ENCODE results near the gene INSL4. TPM values are rescaled to one million over a fixed set of nuclear protein-coding genes. Genes with fewer than 3 reads are reported as not detected.

The INSL4 gene
- total RNA-seq, 1 donor from 2014 or later: not detected

- Mint-ChIP-seq H3K4me3 (no peak overlapping the region), H3K36me3 (no peaks in the 10 kb centered on the region), H3K4me1 (no peaks in the 10 kb centered on the region), H3K27ac (no peak overlapping the region), H3K27me3 (ENCODE audit: insufficient read depth, low read depth) (no peaks in the 10 kb centered on the region), H3K9me3 (peaks cover 2% of the 10 kb centered on the region)
- H3K4me3 ChIP-seq: no peak overlapping the region
- H3K27me3 ChIP-seq: no peaks in the 10 kb centered on the region
- no peak for TF ChIP-seq EZH2 (IDR thresholded peaks at IDR 0.05)
- no peak for TF ChIP-seq CTCF (IDR thresholded peaks at IDR 0.05)
- TF ChIP-seq EZH2phosphoT487 (IDR thresholded peaks at IDR 0.05): no peak
- H3K4me2 ChIP-seq: no peak overlapping the region
- no peaks in the 10 kb centered on the region for H3K36me3 ChIP-seq
- no peaks in the 10 kb centered on the region for H3K4me1 ChIP-seq
- no peak overlapping the region for H3K9ac ChIP-seq
- H4K20me1 ChIP-seq (ENCODE audit: low read depth): no peaks in the 10 kb centered on the region
- no peak for DNase-seq (ENCODE audit: low spot score)
- no peak overlapping the region for H2AFZ ChIP-seq (replicated peaks)
- H3K27ac ChIP-seq: no peak overlapping the region
- no peaks in the 10 kb centered on the region for H3K79me2 ChIP-seq (ENCODE audit: low read depth)
- no peaks in the 10 kb centered on the region for H3F3A ChIP-seq (ENCODE audit: low read depth)
- H3K9me3 ChIP-seq (ENCODE audit: low read depth): no peaks in the 10 kb centered on the region
Observed at GRCh38 chr9:5278486-5278885, 47.3 kb downstream of the INSL4 start.

Small RNAs within 50 kb of the gene (small RNA-seq; reads per million reads assigned to genes)
- gene AL133547.1: not detected

Other genes starting within 250 kb of the INSL4 start
- gene JAK2, start 246.1 kb upstream of the INSL4 start, total RNA-seq (ENCODE audit: low replicate concordance): 3.2 and 3.9 TPM in 2 replicates
- not detected in 2 replicates for gene INSL6, start 45.8 kb upstream of the INSL4 start, total RNA-seq (ENCODE audit: low replicate concordance)
- 5.0 and 12.6 TPM in 2 replicates for gene RLN2, start 73.3 kb downstream of the INSL4 start, total RNA-seq (ENCODE audit: low replicate concordance)
- gene RLN1, start 108.5 kb downstream of the INSL4 start, total RNA-seq (ENCODE audit: low replicate concordance): 1.5 and 2.2 TPM in 2 replicates
- gene PLGRKT, start 206.5 kb downstream of the INSL4 start, total RNA-seq (ENCODE audit: low replicate concordance): 37.7 and 38.4 TPM in 2 replicates
- gene CD274, start 219.1 kb downstream of the INSL4 start, total RNA-seq (ENCODE audit: low replicate concordance): not detected in 2 replicates